GOT3 (cell line): ENCODE data around the gene MAT2A.
A peak's percentile ranks its signal among the peaks of the same experiment; 100 is the strongest.
"Not testable (repeated sequence)": the region's sequence is repeated elsewhere in the genome, so short reads cannot be mapped to it uniquely, and the experiment has no call there.

ENCODE experiments used
- DNase-seq: peaks from one replicate; lab custom pipeline; 2025; ENCODE audit warnings: mixed read lengths; lab: John Stamatoyannopoulos, UW

MAT2A gene

GRCh38 chr2:85547859-85548607 is 9.1 kb downstream of the MAT2A start:
- no peak for DNase-seq

GRCh38 chr2:85548608-85548900 is 9.6 kb downstream of the MAT2A start:
- no peak for DNase-seq

GRCh38 chr2:85549095-85549494 is 10.1 kb downstream of the MAT2A start:
- no peak for DNase-seq

- no peak for DNase-seq
Observed at GRCh38 chr2:85549826-85550225, 10.9 kb downstream of the MAT2A start.

GRCh38 chr2:85550486-85550885 is 11.5 kb downstream of the MAT2A start:
- DNase-seq: no peak

GRCh38 chr2:85551698-85552678 is 13.0 kb downstream of the MAT2A start:
- DNase-seq: peak; percentile 23

- DNase-seq: no peak
Observed at GRCh38 chr2:85553184-85553583, 14.2 kb downstream of the MAT2A start.

GRCh38 chr2:85554980-85555612 is 16.1 kb downstream of the MAT2A start:
- DNase-seq: no peak

GRCh38 chr2:85557130-85557529 is 18.2 kb downstream of the MAT2A start:
- no peak for DNase-seq

- DNase-seq: no peak
Observed at GRCh38 chr2:85558160-85558559, 19.2 kb downstream of the MAT2A start.

- DNase-seq: not testable (repeated sequence)
Observed at GRCh38 chr2:85560403-85560726, 21.4 kb downstream of the MAT2A start.

GRCh38 chr2:85560812-85561279 is 21.9 kb downstream of the MAT2A start:
- no peak for DNase-seq

GRCh38 chr2:85561280-85562212 is 22.6 kb downstream of the MAT2A start, which contains the start of gene GGCX:
Gene GGCX, minus strand, starts transcription at chr2:85561493. Its CDS starts 65 bp downstream, at chr2:85561428.
- DNase-seq: peak; percentile 69

- DNase-seq: no peak
Observed at GRCh38 chr2:85564144-85564563, 25.2 kb downstream of the MAT2A start.

- no peak for DNase-seq
Observed at GRCh38 chr2:85566265-85566664, 27.3 kb downstream of the MAT2A start.

GRCh38 chr2:85575739-85576138 is 36.8 kb downstream of the MAT2A start:
- no peak for DNase-seq

GRCh38 chr2:85577063-85577385 is 38.1 kb downstream of the MAT2A start:
- no peak for DNase-seq

GRCh38 chr2:85577386-85578242 is 38.6 kb downstream of the MAT2A start, which contains the start of gene VAMP8:
Gene VAMP8, plus strand, starts transcription at chr2:85577586. Its CDS starts 61 bp downstream, at chr2:85577647.
- DNase-seq: no peak

- no peak for DNase-seq
Observed at GRCh38 chr2:85578243-85579180, 39.5 kb downstream of the MAT2A start.
